ENCODE measurements around the gene OMD.
A peak's percentile ranks its signal among the peaks of the same experiment; 100 is the strongest.

The OMD gene

DNA sequence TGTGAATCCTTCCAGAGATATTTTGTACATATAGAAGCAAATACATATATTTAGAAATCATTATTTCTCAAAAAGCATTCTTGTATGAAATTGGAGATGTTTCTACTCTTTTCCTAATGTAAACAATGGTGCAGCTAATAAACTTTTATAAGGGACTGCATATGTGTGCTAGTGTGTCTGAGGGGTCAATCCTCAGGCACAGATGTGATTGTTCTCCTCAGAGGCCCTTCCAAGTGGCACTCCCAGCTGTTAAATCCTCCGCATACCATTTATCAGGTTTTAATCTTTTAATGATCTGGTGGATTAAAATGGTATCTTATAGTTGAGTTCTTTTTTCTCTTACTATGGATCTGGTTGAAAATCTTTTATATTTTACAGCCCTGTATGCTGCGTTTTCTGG lies 5.6 kb upstream of the OMD start:
- H3K4me1 ChIP-seq: peaks cover 0 to 16% (median 7%) of the 10 kb centered on the region in 4 donors
- H3K36me3 ChIP-seq: no peaks in the 10 kb centered on the region
- no peaks in the 10 kb centered on the region for H3K9me3 ChIP-seq
- intact Hi-C loops (cut with DNase I; ENCODE audit: low total_unique reads): no loop called here
- DNase-seq: no peak
- H3K4me3 ChIP-seq: no peak overlapping the region
- TF ChIP-seq, protein P1, sequence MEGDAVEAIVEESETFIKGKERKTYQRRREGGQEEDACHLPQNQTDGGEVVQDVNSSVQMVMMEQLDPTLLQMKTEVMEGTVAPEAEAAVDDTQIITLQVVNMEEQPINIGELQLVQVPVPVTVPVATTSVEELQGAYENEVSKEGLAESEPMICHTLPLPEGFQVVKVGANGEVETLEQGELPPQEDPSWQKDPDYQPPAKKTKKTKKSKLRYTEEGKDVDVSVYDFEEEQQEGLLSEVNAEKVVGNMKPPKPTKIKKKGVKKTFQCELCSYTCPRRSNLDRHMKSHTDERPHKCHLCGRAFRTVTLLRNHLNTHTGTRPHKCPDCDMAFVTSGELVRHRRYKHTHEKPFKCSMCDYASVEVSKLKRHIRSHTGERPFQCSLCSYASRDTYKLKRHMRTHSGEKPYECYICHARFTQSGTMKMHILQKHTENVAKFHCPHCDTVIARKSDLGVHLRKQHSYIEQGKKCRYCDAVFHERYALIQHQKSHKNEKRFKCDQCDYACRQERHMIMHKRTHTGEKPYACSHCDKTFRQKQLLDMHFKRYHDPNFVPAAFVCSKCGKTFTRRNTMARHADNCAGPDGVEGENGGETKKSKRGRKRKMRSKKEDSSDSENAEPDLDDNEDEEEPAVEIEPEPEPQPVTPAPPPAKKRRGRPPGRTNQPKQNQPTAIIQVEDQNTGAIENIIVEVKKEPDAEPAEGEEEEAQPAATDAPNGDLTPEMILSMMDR (IDR thresholded peaks at IDR 0.05): no peak
- no peaks in the 10 kb centered on the region for H3K27me3 ChIP-seq
- H3K27ac ChIP-seq: no peak overlapping the region

DNA sequence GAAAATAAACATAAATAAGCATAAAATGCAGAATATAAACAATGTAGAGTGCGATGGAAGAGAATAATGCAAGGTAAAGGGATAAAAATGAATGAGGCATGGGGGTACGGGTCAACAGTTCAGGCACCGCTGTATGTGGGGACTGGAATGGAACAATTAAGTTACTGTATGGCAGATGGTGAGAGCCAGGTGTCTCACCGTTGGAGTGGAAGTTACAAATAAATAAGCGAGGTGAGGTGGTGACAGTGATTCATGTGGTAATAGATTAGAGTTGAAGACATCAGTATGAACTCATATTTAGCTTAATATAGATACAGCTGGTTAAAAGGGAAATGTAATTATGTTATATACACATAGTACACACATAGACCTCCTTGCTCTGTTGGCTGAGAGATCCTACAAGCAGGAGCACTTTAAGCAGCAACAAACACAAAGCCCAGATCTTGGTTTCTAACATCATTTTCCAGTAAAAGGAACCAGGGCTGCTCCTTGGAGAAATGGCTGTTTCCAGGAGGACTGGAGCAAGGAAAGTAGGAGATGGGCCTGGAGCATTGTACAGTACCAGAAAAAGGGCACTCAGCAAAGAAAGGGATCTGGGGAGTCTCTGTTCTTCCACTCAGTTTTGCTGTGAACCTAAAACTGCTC lies 2.4 kb upstream of the OMD start:
- no peak overlapping the region for H3K4me3 ChIP-seq
- peaks cover 0 to 23% (median 9%) of the 10 kb centered on the region in 4 donors for H3K4me1 ChIP-seq
- no peaks in the 10 kb centered on the region for H3K9me3 ChIP-seq
- H3K27me3 ChIP-seq: no peaks in the 10 kb centered on the region
- TF ChIP-seq, protein P1 (IDR thresholded peaks at IDR 0.05): no peak
- intact Hi-C loops (cut with DNase I; ENCODE audit: low total_unique reads): no loop called here
- peak overlapping the region; percentile 2 to 56 for H3K27ac ChIP-seq
- no peaks in the 10 kb centered on the region for H3K36me3 ChIP-seq
- DNase-seq: no peak

DNA sequence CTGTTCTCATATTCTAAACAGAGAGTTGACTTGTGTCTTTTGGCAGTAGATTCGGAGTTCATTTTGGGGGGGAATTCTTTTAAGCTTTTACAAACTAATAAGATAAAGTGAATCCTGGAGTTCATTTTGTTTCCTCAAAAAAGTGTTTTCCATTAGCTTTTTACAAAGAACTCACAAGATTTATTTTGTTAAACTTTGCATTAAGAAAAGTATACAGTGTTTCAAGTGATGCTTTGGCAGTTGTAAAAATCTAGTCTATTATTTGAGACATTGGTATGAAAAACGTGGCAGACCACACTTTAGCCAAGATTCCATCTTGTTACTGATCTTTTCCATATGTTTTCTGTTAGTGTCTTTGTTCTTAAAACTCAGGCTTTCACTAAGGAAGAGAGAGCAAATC lies 1.2 kb upstream of the OMD start:
- Histone ChIP-seq H3K9me3 (no peaks in the 10 kb centered on the region), H3K4me1 (peaks cover 0 to 31% (median 9%) of the 10 kb centered on the region in 4 donors), H3K27me3 (no peaks in the 10 kb centered on the region), H3K27ac (peak overlapping the region; percentile 2 to 56), H3K4me3 (no peak overlapping the region), H3K36me3 (no peaks in the 10 kb centered on the region)
- no peak for DNase-seq
- TF ChIP-seq, protein P1 (IDR thresholded peaks at IDR 0.05): no peak
- intact Hi-C loops (cut with DNase I; ENCODE audit: low total_unique reads): no loop called here

DNA sequence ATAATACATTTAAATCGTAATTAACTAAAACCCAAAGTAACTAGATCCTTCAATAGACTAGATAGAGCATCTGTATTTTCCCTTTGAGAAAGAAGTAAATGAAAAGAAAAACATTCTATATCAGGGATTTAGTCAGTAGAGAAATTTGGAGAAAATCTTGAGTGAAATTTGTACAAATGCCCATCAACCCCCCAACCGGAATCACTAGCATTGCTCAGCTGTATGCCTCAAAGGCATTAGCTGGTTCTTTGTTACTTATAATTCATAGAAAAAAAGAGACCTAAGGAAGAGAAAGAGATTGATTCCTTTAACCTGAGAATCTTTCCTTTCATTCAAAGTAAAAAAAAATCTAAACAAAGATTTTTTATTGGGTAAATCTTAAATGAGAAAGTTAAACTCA lies 659 bp downstream of the OMD start:
- TF ChIP-seq, protein P1 (IDR thresholded peaks at IDR 0.05): no peak
- peaks cover 0 to 31% (median 9%) of the 10 kb centered on the region in 4 donors for H3K4me1 ChIP-seq
- H3K4me3 ChIP-seq: peak overlapping the region; percentile 38 to 51
- peak overlapping the region; percentile 56 to 57 for H3K27ac ChIP-seq
- H3K36me3 ChIP-seq: no peaks in the 10 kb centered on the region
- intact Hi-C loops (cut with DNase I; ENCODE audit: low total_unique reads): no loop called here
- DNase-seq: no peak
- H3K27me3 ChIP-seq: no peaks in the 10 kb centered on the region
- H3K9me3 ChIP-seq: no peaks in the 10 kb centered on the region

DNA sequence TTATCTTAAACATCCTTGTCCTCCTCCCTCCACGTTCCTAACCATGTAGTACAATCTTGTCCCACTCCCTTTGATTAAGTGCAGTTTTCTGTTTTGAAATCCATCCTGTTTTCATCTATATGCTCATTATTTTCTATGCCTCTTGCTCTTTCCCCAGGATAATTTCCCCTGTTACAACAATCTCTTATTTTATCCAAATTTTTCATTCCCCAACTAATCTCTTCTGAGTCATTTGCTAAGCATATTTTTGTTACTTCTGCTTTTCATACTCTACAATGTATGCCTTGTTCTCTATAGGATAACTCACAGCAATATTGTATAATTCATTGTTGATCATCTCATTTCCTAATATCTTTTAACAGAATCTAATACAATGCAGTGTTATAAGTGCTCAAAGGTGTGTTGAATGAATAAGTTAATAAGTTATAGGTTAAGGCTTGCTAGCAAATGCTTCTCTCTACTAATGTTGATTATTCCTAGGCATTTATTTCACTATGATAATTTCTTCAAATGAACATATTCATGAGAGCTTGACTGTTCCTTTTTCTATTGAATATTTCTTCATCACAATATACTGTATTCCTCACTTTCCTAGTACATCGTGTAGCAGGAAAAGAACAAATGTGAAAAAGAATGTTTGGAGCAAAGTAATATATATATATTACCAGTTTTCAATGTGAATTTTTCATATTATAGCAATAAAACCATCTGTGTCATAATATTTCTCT lies 1.5 kb downstream of the OMD start:
- Histone ChIP-seq H3K4me3 (peak overlapping the region; percentile 38 to 51), H3K9me3 (no peaks in the 10 kb centered on the region), H3K4me1 (peaks cover 0 to 31% (median 9%) of the 10 kb centered on the region in 4 donors), H3K36me3 (no peaks in the 10 kb centered on the region), H3K27ac (peak overlapping the region; percentile 56 to 57), H3K27me3 (no peaks in the 10 kb centered on the region)
- TF ChIP-seq, protein P1 (IDR thresholded peaks at IDR 0.05): no peak
- intact Hi-C loops (cut with DNase I; ENCODE audit: low total_unique reads): no loop called here
- no peak for DNase-seq
